Measurements from ENCODE around the gene HNF1A.
"Not testable (repeated sequence)": the region's sequence is repeated elsewhere in the genome, so short reads cannot be mapped to it uniquely, and the experiment has no call there.

HNF1A gene

GRCh38 chr12:120941846-120942405, 36.4 kb upstream of the HNF1A start:
- TF ChIP-seq CTCF (IDR thresholded peaks at IDR 0.05; ENCODE audit: control extremely low read depth, extremely low read depth, low read depth, missing control alignments), result no peak
- ChIA-PET POLR2A (no interaction called here), CTCF (interaction anchor here (1.1 to 5.2 kb wide), 3 partner anchors 9 to 30 kb away, joined by 5 to 20 read pairs (median 17); no protein-coding TSS in a partner anchor)
- no peak for DNase-seq (ENCODE audit: extremely low spot score)

- CTCF ChIA-PET, result interaction anchor here (0.6 to 3.9 kb wide), 4 partner anchors 11 to 626 kb away, joined by 3 to 17 read pairs (median 5); no protein-coding TSS in a partner anchor
- TF ChIP-seq CTCF (IDR thresholded peaks at IDR 0.05; ENCODE audit: control extremely low read depth, extremely low read depth, low read depth, missing control alignments), result no peak
- no peak for DNase-seq (ENCODE audit: extremely low spot score)
- POLR2A ChIA-PET, result no interaction called here
These were observed 34.9 kb upstream of the HNF1A start for GRCh38 chr12:120943482-120943881.

GRCh38 chr12:120944645-120945217, 33.6 kb upstream of the HNF1A start:
- peak; percentile 67 for DNase-seq (ENCODE audit: extremely low spot score)
- peak; percentile 46 for TF ChIP-seq CTCF (IDR thresholded peaks at IDR 0.05; ENCODE audit: control extremely low read depth, extremely low read depth, low read depth, missing control alignments)
- POLR2A ChIA-PET, result no interaction called here
- CTCF ChIA-PET, result interaction anchor here (1.1 to 3.9 kb wide), 3 partner anchors 11 to 27 kb away, joined by 4 to 17 read pairs (median 6); no protein-coding TSS in a partner anchor

GRCh38 chr12:120945516-120945915, 32.8 kb upstream of the HNF1A start:
- DNase-seq (ENCODE audit: extremely low spot score); POLR2A ChIA-PET: not testable (repeated sequence)
- CTCF ChIA-PET, result interaction anchor here (1.1 to 2.0 kb wide), 2 partner anchors 10 to 26 kb away, joined by 4 to 5 read pairs; no protein-coding TSS in a partner anchor

GRCh38 chr12:120950260-120950799, 28.0 kb upstream of the HNF1A start:
- POLR2A ChIA-PET; DNase-seq (ENCODE audit: extremely low spot score): not testable (repeated sequence)
- CTCF ChIA-PET, result interaction anchor here (1.5 to 5.2 kb wide), 3 partner anchors 11 to 43 kb away, joined by 4 to 20 read pairs (median 8); no protein-coding TSS in a partner anchor

- no peak for DNase-seq (ENCODE audit: extremely low spot score)
- ChIA-PET POLR2A (no interaction called here), CTCF (interaction anchor here (5.2 kb wide), 1 partner anchor 11 kb away, joined by 20 read pairs; no protein-coding TSS in a partner anchor)
- no peak for TF ChIP-seq CTCF (IDR thresholded peaks at IDR 0.05; ENCODE audit: control extremely low read depth, extremely low read depth, low read depth, missing control alignments)
These were observed 27.5 kb upstream of the HNF1A start for GRCh38 chr12:120950807-120951206.

- DNase-seq (ENCODE audit: extremely low spot score), result no peak
- CTCF ChIA-PET, result interaction anchor here (1.0 to 2.6 kb wide), 4 partner anchors 10 to 306 kb away, joined by 3 to 10 read pairs (median 4); no protein-coding TSS in a partner anchor
- POLR2A ChIA-PET, result no interaction called here
- no peak for TF ChIP-seq CTCF (IDR thresholded peaks at IDR 0.05; ENCODE audit: control extremely low read depth, extremely low read depth, low read depth, missing control alignments)
These were observed 23.1 kb upstream of the HNF1A start for GRCh38 chr12:120955232-120955631.

All from GM10248 (cell line).